ENCODE data around the gene PRKG1.

- TF ChIP-seq FOXA1 (IDR thresholded peaks at IDR 0.05) (no peak), REST (IDR thresholded peaks at IDR 0.05) (no peak), SP1 (IDR thresholded peaks at IDR 0.05) (no peak)
- TF ChIP-seq, protein P1, sequence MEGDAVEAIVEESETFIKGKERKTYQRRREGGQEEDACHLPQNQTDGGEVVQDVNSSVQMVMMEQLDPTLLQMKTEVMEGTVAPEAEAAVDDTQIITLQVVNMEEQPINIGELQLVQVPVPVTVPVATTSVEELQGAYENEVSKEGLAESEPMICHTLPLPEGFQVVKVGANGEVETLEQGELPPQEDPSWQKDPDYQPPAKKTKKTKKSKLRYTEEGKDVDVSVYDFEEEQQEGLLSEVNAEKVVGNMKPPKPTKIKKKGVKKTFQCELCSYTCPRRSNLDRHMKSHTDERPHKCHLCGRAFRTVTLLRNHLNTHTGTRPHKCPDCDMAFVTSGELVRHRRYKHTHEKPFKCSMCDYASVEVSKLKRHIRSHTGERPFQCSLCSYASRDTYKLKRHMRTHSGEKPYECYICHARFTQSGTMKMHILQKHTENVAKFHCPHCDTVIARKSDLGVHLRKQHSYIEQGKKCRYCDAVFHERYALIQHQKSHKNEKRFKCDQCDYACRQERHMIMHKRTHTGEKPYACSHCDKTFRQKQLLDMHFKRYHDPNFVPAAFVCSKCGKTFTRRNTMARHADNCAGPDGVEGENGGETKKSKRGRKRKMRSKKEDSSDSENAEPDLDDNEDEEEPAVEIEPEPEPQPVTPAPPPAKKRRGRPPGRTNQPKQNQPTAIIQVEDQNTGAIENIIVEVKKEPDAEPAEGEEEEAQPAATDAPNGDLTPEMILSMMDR (IDR thresholded peaks at IDR 0.05; ENCODE audit: low read depth, low read length, missing input control) = no peak
Observed at GRCh38 chr10:51405580-51406351, 331.5 kb downstream of the PRKG1 start.
